PC-3 (cell line): ENCODE data around the gene RGMB. TPM values are rescaled to one million over a fixed set of nuclear protein-coding genes. Genes with fewer than 3 reads are reported as not detected.

ENCODE experiments used
- ATAC-seq: fragments of 200-7000 bp; cut with Tn5 transposase; 2 replicates; pipeline ENCODE4 v1.9.1; 2020; ENCODE audit warnings: mild to moderate bottlenecking, moderate library complexity
- BruUV-seq: library from RNA; stranded (reverse); fragments of 400-500 nt; replicated peaks from 2 replicates; lab custom pipeline; 2021; lab: Mats Ljungman, UMichigan
- CTCF ChIA-PET: fragments of 300-600 bp; sonication (Branson Sonifier 250); formaldehyde crosslinking; loops from one replicate; lab custom pipeline; 2022; ENCODE audit warnings: antibody characterized with exemption; lab: Charles Lee
- POLR2A ChIA-PET: fragments of 300-600 bp; sonication (Branson Sonifier 250); formaldehyde crosslinking; loops from one replicate; lab custom pipeline; 2022; ENCODE audit warnings: antibody characterized with exemption; ENCODE audit not compliant: unreplicated experiment; lab: Charles Lee
- DNase-seq: peaks from one replicate; pipeline ENCODE4 v3.0.0-alpha.2; 2015
- H2AFZ ChIP-seq: fragments of 300-600 bp; sonication (generic); 2 replicates; pipeline ENCODE4 v1.6.0; 2016; ENCODE audit warnings: antibody characterized with exemption, low read length
- H3F3A ChIP-seq: fragments of 300-600 bp; sonication (generic); one replicate; pipeline ENCODE4 v1.6.0; 2017; ENCODE audit warnings: antibody characterized with exemption, low read length, control low read depth, mild to moderate bottlenecking; ENCODE audit not compliant: unreplicated experiment
- H3K27ac ChIP-seq: fragments of 300-600 bp; sonication (generic); 2 replicates; pipeline ENCODE4 v1.5.1; 2016; ENCODE audit warnings: mild to moderate bottlenecking, low read length
- H3K27me3 ChIP-seq: fragments of 300-600 bp; sonication (generic); 2 replicates; pipeline ENCODE4 v1.6.1; 2016; ENCODE audit warnings: low read length, mixed read lengths
- H3K36me3 ChIP-seq: fragments of 300-600 bp; sonication (generic); 2 replicates; pipeline ENCODE4 v1.6.1; 2016; ENCODE audit warnings: low read depth, mixed run types, low read length, mixed read lengths
- H3K4me1 ChIP-seq: fragments of 300-600 bp; sonication (generic); 2 replicates; pipeline ENCODE4 v1.5.1; 2016; ENCODE audit warnings: low read length; ENCODE audit not compliant: insufficient read depth
- H3K4me2 ChIP-seq: fragments of 300-600 bp; sonication (generic); 2 replicates; pipeline ENCODE4 v1.6.0; 2016; ENCODE audit warnings: low read length
- H3K4me3 ChIP-seq: fragments of 300-600 bp; sonication (generic); 2 replicates; pipeline ENCODE4 v1.5.1; 2016; ENCODE audit warnings: mild to moderate bottlenecking, low read length, mixed read lengths
- H3K79me2 ChIP-seq: fragments of 300-600 bp; sonication (generic); 2 replicates; pipeline ENCODE4 v1.6.1; 2017; ENCODE audit warnings: low read length, mixed read lengths
- H3K9ac ChIP-seq: fragments of 300-600 bp; sonication (generic); 2 replicates; pipeline ENCODE4 v1.6.0; 2016; ENCODE audit warnings: mild to moderate bottlenecking, low read length
- H3K9me2 ChIP-seq: fragments of 300-600 bp; sonication (generic); replicated peaks from 2 replicates; pipeline ENCODE4 v1.6.1; 2016; ENCODE audit warnings: mixed run types, low read length, mixed read lengths
- H3K9me3 ChIP-seq: fragments of 300-600 bp; sonication (generic); 2 replicates; pipeline ENCODE4 v1.6.1; 2016; ENCODE audit warnings: low read length, mixed read lengths
- H4K20me1 ChIP-seq: fragments of 300-600 bp; sonication (generic); 2 replicates; pipeline ENCODE4 v1.6.1; 2016; ENCODE audit warnings: low read length, mixed read lengths
- EZH2 ChIP-seq: fragments of 300-600 bp; sonication (generic); IDR thresholded peaks from one replicate; pipeline ENCODE4 v1.6.1; 2017; ENCODE audit warnings: antibody characterized with exemption, mild to moderate bottlenecking, low read length; ENCODE audit not compliant: unreplicated experiment
- EZH2phosphoT487 ChIP-seq: fragments of 300-600 bp; sonication (generic); IDR thresholded peaks from 2 replicates; pipeline ENCODE4 v1.6.1; 2018; ENCODE audit warnings: mild to moderate bottlenecking, antibody characterized with exemption, low read length, borderline replicate concordance
- intact Hi-C: fragments of 100-400 bp; cut with micrococcal nuclease; formaldehyde crosslinking; loops from 2 replicates; pipeline ENCODE4 v1.9.0; 2023
- total RNA-seq: library from RNA; depleted of rRNA; stranded (reverse); fragments of >200 nt; gene quantifications from 2 replicates; pipeline ENCODE4 v1.2.3, GENCODE V29; 2014
- TF ChIP-seq, protein P1 (sequence below): fragments of 300-600 bp; sonication (generic); conservative IDR thresholded peaks from 2 replicates; pipeline ENCODE4 v1.5.1; 2017; ENCODE audit warnings: antibody characterized with exemption, low read depth, mild to moderate bottlenecking, low read length

The RGMB gene
- total RNA-seq, 1 experiment from 2014 or later = 31.1 TPM

DNA sequence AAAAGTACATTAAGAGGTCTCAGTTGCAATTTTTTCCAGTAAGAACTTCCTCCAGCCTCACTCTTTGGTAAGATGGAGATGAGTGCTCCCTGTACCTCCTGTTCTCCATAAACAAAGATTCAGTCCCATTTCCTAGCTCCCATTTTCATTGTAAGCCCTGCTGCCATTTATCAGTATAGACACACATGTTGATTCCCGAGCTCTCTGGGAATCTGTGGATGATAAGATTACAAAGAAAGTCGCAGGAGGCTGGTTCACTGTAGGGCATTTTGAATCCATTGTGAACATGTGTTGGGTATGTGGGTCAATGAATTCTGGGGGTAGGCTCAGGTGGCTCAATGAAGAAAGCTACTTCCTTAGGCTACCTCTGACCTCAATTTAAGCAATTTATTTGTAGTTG is 36.7 kb downstream of the RGMB start:
- H3K36me3 ChIP-seq = peaks cover 3% of the 10 kb centered on the region; the same call in 1 of the 2 replicates
- H3F3A ChIP-seq = no peaks in the 10 kb centered on the region
- H4K20me1 ChIP-seq = no peaks in the 10 kb centered on the region
- no peaks in the 10 kb centered on the region for H3K79me2 ChIP-seq
- H3K9me2 ChIP-seq = no peaks in the 10 kb centered on the region
- no peak overlapping the region for H3K9ac ChIP-seq
- POLR2A ChIA-PET = no interaction called here
- CTCF ChIA-PET = no interaction called here
- no peaks in the 10 kb centered on the region for H3K4me1 ChIP-seq
- no peak for ATAC-seq
- intact Hi-C loops = no loop called here
- no peak overlapping the region for H3K4me3 ChIP-seq
- H3K9me3 ChIP-seq = peaks cover 19% of the 10 kb centered on the region
- no peak overlapping the region for H3K4me2 ChIP-seq
- no TSS peak for BruUV-seq
- no peak for DNase-seq
- H3K27ac ChIP-seq = no peak overlapping the region
- H3K27me3 ChIP-seq = no peaks in the 10 kb centered on the region
- TF ChIP-seq EZH2 (no peak), EZH2phosphoT487 (no peak)
- TF ChIP-seq, protein P1, sequence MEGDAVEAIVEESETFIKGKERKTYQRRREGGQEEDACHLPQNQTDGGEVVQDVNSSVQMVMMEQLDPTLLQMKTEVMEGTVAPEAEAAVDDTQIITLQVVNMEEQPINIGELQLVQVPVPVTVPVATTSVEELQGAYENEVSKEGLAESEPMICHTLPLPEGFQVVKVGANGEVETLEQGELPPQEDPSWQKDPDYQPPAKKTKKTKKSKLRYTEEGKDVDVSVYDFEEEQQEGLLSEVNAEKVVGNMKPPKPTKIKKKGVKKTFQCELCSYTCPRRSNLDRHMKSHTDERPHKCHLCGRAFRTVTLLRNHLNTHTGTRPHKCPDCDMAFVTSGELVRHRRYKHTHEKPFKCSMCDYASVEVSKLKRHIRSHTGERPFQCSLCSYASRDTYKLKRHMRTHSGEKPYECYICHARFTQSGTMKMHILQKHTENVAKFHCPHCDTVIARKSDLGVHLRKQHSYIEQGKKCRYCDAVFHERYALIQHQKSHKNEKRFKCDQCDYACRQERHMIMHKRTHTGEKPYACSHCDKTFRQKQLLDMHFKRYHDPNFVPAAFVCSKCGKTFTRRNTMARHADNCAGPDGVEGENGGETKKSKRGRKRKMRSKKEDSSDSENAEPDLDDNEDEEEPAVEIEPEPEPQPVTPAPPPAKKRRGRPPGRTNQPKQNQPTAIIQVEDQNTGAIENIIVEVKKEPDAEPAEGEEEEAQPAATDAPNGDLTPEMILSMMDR = no peak
- H2AFZ ChIP-seq = no peak overlapping the region

GRCh38 chr5:98813755-98814154 is 40.3 kb downstream of the RGMB start:
- intact Hi-C loops = no loop called here
- no peak overlapping the region for H2AFZ ChIP-seq
- no peak overlapping the region for H3K4me3 ChIP-seq
- no peaks in the 10 kb centered on the region for H3K27me3 ChIP-seq
- no peaks in the 10 kb centered on the region for H3K4me1 ChIP-seq
- no peaks in the 10 kb centered on the region for H3K79me2 ChIP-seq
- DNase-seq (peak; percentile 22), ATAC-seq (no peak)
- ChIA-PET POLR2A (no interaction called here), CTCF (no interaction called here)
- no peak for TF ChIP-seq EZH2phosphoT487
- TF ChIP-seq EZH2 = no peak
- TF ChIP-seq, protein P1 = no peak
- no peaks in the 10 kb centered on the region for H3K36me3 ChIP-seq
- no peaks in the 10 kb centered on the region for H3K9me3 ChIP-seq
- H3K9ac ChIP-seq = no peak overlapping the region
- no peaks in the 10 kb centered on the region for H3K9me2 ChIP-seq
- no peaks in the 10 kb centered on the region for H4K20me1 ChIP-seq
- no peaks in the 10 kb centered on the region for H3F3A ChIP-seq
- no TSS peak for BruUV-seq
- no peak overlapping the region for H3K4me2 ChIP-seq
- no peak overlapping the region for H3K27ac ChIP-seq

DNA sequence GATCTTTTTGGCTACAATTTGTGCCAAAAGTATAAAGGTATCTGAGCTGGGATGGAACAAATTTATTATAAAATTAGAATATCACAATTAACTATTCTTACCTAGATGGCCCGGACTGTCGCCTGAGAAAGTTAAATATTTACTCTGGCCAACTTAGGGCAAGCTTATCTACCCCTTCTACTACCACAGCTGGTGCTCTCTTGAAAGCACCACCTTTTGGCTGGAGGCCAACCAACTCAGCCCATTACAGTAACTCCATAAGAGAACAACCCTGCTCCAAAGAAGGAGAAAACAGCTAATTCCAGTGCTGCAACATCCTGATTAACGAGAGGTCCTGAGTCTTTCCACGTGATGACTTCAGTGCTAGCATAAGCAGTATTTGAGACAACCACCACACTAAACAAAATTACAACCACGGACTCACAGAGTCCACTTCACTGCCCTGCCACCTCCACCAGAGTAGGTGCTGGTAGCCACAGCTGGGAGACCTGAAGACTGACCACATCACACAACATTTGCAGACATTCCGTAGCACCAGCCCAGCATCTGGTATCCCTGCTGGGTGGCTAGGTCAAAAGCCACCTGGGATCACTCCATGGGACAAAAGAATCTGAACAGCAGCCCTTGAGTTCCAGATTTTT is 43.2 kb downstream of the RGMB start:
- H3K79me2 ChIP-seq = no peaks in the 10 kb centered on the region
- H4K20me1 ChIP-seq = no peaks in the 10 kb centered on the region
- no peaks in the 10 kb centered on the region for H3K4me1 ChIP-seq
- H3F3A ChIP-seq = no peaks in the 10 kb centered on the region
- no peaks in the 10 kb centered on the region for H3K9me3 ChIP-seq
- ChIA-PET POLR2A (no interaction called here), CTCF (no interaction called here)
- no peaks in the 10 kb centered on the region for H3K27me3 ChIP-seq
- no peaks in the 10 kb centered on the region for H3K9me2 ChIP-seq
- no peak overlapping the region for H2AFZ ChIP-seq
- no peak for ATAC-seq
- no peak overlapping the region for H3K27ac ChIP-seq
- DNase-seq = no peak
- BruUV-seq = no TSS peak
- no peak overlapping the region for H3K4me2 ChIP-seq
- TF ChIP-seq EZH2phosphoT487 (no peak), EZH2 (no peak)
- TF ChIP-seq, protein P1 = no peak
- no peak overlapping the region for H3K9ac ChIP-seq
- no peaks in the 10 kb centered on the region for H3K36me3 ChIP-seq
- intact Hi-C loops = no loop called here
- no peak overlapping the region for H3K4me3 ChIP-seq
